Dermis microvascular lymphatic vessel endothelial cell (primary cell): Measurements from ENCODE around the gene S100P. TPM values are rescaled to one million over a fixed set of nuclear protein-coding genes. Genes with fewer than 3 reads are reported as not detected.
"Not testable (repeated sequence)": the region's sequence is repeated elsewhere in the genome, so short reads cannot be mapped to it uniquely, and the experiment has no call there.

Source experiments
- DNase-seq, 2 donors: peaks; one replicate each; pipeline versions ENCODE4 v3.0.0 to v3.0.0-alpha.2; 2010; ENCODE audit warnings: low read depth in 2 of 2
- total RNA-seq: library from RNA; depleted of rRNA; stranded (reverse); fragments of >200 nt; gene quantifications from 2 replicates; pipeline ENCODE4 v1.2.1, GENCODE V29; 2014

S100P gene
- total RNA-seq, 1 donor from 2014 or later: 0.13 TPM

GRCh38 chr4:6724421-6725111, 30.9 kb downstream of the S100P start:
- DNase-seq: no peak

GRCh38 chr4:6725427-6725961, 31.8 kb downstream of the S100P start:
- not testable (repeated sequence) for DNase-seq

GRCh38 chr4:6727081-6727942, 33.6 kb downstream of the S100P start:
- no peak for DNase-seq

- DNase-seq: no peak
Measured at GRCh38 chr4:6727943-6728250, 34.2 kb downstream of the S100P start.

GRCh38 chr4:6728320-6729029, 34.8 kb downstream of the S100P start:
- DNase-seq: no peak

- no peak for DNase-seq
Measured at GRCh38 chr4:6730603-6731317, 37.1 kb downstream of the S100P start.

- no peak for DNase-seq
Measured at GRCh38 chr4:6731318-6731675, 37.6 kb downstream of the S100P start.

GRCh38 chr4:6731780-6732179, 38.1 kb downstream of the S100P start:
- no peak for DNase-seq

GRCh38 chr4:6732441-6733357, 39.0 kb downstream of the S100P start:
- peak in 1 of 2 donors; percentile 65 for DNase-seq

- no peak for DNase-seq
Measured at GRCh38 chr4:6733358-6734164, 39.9 kb downstream of the S100P start.

GRCh38 chr4:6734165-6734786, 40.6 kb downstream of the S100P start:
- DNase-seq: no peak

GRCh38 chr4:6739920-6740319, 46.2 kb downstream of the S100P start:
- DNase-seq: no peak

- DNase-seq: no peak
Measured at GRCh38 chr4:6740347-6740746, 46.7 kb downstream of the S100P start.

GRCh38 chr4:6742507-6742906, 48.8 kb downstream of the S100P start:
- no peak for DNase-seq

- no peak for DNase-seq
Measured at GRCh38 chr4:6742989-6743388, 49.3 kb downstream of the S100P start.
